ENCODE measurements around the gene KLRC1. TPM values are rescaled to one million over a fixed set of nuclear protein-coding genes. Genes with fewer than 3 reads are reported as not detected.
A peak's percentile ranks its signal among the peaks of the same experiment; 100 is the strongest.
"Not testable (repeated sequence)": the region's sequence is repeated elsewhere in the genome, so short reads cannot be mapped to it uniquely, and the experiment has no call there.

KLRC1 gene
- not detected for total RNA-seq

- DNase-seq (ENCODE audit: low spot score) = no peak
- no peak for ATAC-seq
- intact Hi-C loops (cut with DNase I) = no loop called here
These were observed at the start of gene KLRC1 for GRCh38 chr12:10453156-10453555. Gene KLRC1, minus strand, starts transcription at chr12:10453377. Its CDS starts 2,221 bp downstream, at chr12:10451156.

GRCh38 chr12:10501030-10501429 is 47.9 kb upstream of the KLRC1 start:
- intact Hi-C loops (cut with DNase I) = no loop called here
- ATAC-seq (no peak), DNase-seq (ENCODE audit: low spot score) (no peak)

- ATAC-seq = peak; percentile 50
- DNase-seq (ENCODE audit: low spot score) = no peak
- intact Hi-C loops (cut with DNase I) = no loop called here
These were observed 44.9 kb upstream of the KLRC1 start for GRCh38 chr12:10498042-10498441.

- intact Hi-C loops (cut with DNase I) = no loop called here
- peak; percentile 94 for ATAC-seq
- peak; percentile 57 for DNase-seq (ENCODE audit: low spot score)
These were observed 44.4 kb upstream of the KLRC1 start for GRCh38 chr12:10497602-10498001.

GRCh38 chr12:10491766-10492165 is 38.6 kb upstream of the KLRC1 start:
- intact Hi-C loops (cut with DNase I) = no loop called here
- DNase-seq (ENCODE audit: low spot score) = no peak
- no peak for ATAC-seq

- ATAC-seq; DNase-seq (ENCODE audit: low spot score); intact Hi-C loops (cut with DNase I): not testable (repeated sequence)
These were observed 34.2 kb upstream of the KLRC1 start for GRCh38 chr12:10487328-10487727.

GRCh38 chr12:10481901-10482300 is 28.7 kb upstream of the KLRC1 start:
- DNase-seq (ENCODE audit: low spot score); intact Hi-C loops (cut with DNase I); ATAC-seq: not testable (repeated sequence)

GRCh38 chr12:10472808-10473207 is 19.6 kb upstream of the KLRC1 start:
- intact Hi-C loops (cut with DNase I); ATAC-seq; DNase-seq (ENCODE audit: low spot score): not testable (repeated sequence)

GRCh38 chr12:10469701-10470100 is 16.5 kb upstream of the KLRC1 start:
- DNase-seq (ENCODE audit: low spot score) = no peak
- ATAC-seq = no peak
- intact Hi-C loops (cut with DNase I) = no loop called here

- intact Hi-C loops (cut with DNase I) = no loop called here
- DNase-seq (ENCODE audit: low spot score) (no peak), ATAC-seq (no peak)
These were observed 13.1 kb upstream of the KLRC1 start for GRCh38 chr12:10466311-10466710.

GRCh38 chr12:10457760-10458159 is 4.6 kb upstream of the KLRC1 start:
- ATAC-seq = no peak
- no peak for DNase-seq (ENCODE audit: low spot score)
- intact Hi-C loops (cut with DNase I) = no loop called here

- no peak for ATAC-seq
- intact Hi-C loops (cut with DNase I) = no loop called here
- DNase-seq (ENCODE audit: low spot score) = no peak
These were observed 3.7 kb upstream of the KLRC1 start for GRCh38 chr12:10456856-10457255.

GRCh38 chr12:10455766-10456165 is 2.6 kb upstream of the KLRC1 start:
- ATAC-seq (no peak), DNase-seq (ENCODE audit: low spot score) (no peak)
- intact Hi-C loops (cut with DNase I) = no loop called here

GRCh38 chr12:10454531-10454930 is 1.4 kb upstream of the KLRC1 start:
- intact Hi-C loops (cut with DNase I) = no loop called here
- DNase-seq (ENCODE audit: low spot score) (no peak), ATAC-seq (no peak)

- no peak for ATAC-seq
- intact Hi-C loops (cut with DNase I) = no loop called here
These were observed 4.9 kb downstream of the KLRC1 start for GRCh38 chr12:10448236-10448635.

GRCh38 chr12:10446052-10446451 is 7.1 kb downstream of the KLRC1 start:
- ATAC-seq; intact Hi-C loops (cut with DNase I); DNase-seq (ENCODE audit: low spot score): not testable (repeated sequence)

More at GRCh38 chr12:10448236-10448635, 4.9 kb downstream of the KLRC1 start:
- DNase-seq (ENCODE audit: low spot score) = no peak

GRCh38 chr12:10441144-10441543 is 12.0 kb downstream of the KLRC1 start:
- ATAC-seq; intact Hi-C loops (cut with DNase I); DNase-seq (ENCODE audit: low spot score): not testable (repeated sequence)

GRCh38 chr12:10439608-10440274 is 13.4 kb downstream of the KLRC1 start:
- DNase-seq (ENCODE audit: low spot score); ATAC-seq; intact Hi-C loops (cut with DNase I): not testable (repeated sequence)

- intact Hi-C loops (cut with DNase I); ATAC-seq; DNase-seq (ENCODE audit: low spot score): not testable (repeated sequence)
These were observed 15.6 kb downstream of the KLRC1 start for GRCh38 chr12:10437601-10438000.

- DNase-seq (ENCODE audit: low spot score); intact Hi-C loops (cut with DNase I); ATAC-seq: not testable (repeated sequence)
These were observed 17.4 kb downstream of the KLRC1 start, which contains the start of gene KLRC2 for GRCh38 chr12:10435816-10436215. Gene KLRC2, minus strand, starts transcription at chr12:10436010. Its CDS starts 24 bp downstream, at chr12:10435986.

- DNase-seq (ENCODE audit: low spot score); intact Hi-C loops (cut with DNase I); ATAC-seq: not testable (repeated sequence)
These were observed 22.6 kb downstream of the KLRC1 start for GRCh38 chr12:10430623-10431022.
